Kidney capillary endothelial cell (primary cell): Measurements from ENCODE around the gene CPNE5.
A peak's percentile ranks its signal among the peaks of the same experiment; 100 is the strongest.

Experiments
- DNase-seq: peaks from one replicate; pipeline ENCODE4 v3.0.0-alpha.2; 2018; ENCODE audit warnings: low spot score

Gene CPNE5

GRCh38 chr6:36857325-36857724 lies 18.1 kb upstream of the CPNE5 start:
- DNase-seq, result no peak

- DNase-seq, result no peak
Observed at GRCh38 chr6:36856277-36856676, 17.0 kb upstream of the CPNE5 start.

- DNase-seq, result no peak
Observed at GRCh38 chr6:36855750-36856149, 16.5 kb upstream of the CPNE5 start.

DNA sequence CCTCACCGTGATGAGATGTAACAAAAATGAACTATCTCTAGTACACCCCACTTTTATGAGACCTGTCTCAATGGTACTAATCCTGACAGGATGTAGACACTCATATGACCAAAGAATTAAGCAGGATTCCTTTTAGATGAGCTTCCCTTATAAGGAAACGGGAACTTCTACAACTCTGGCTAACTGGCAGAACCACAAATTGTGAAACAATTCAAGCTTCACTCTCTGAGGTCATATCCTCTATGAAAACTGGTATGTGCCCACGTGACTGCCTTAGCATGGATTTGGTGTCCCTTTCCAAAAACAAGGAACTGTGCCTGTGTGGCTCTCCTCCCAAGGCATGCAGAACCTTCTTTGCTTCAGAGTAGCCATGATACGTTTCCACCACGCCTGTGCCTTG lies 14.1 kb upstream of the CPNE5 start:
- DNase-seq, result peak; percentile 84

GRCh38 chr6:36852481-36853147 lies 13.4 kb upstream of the CPNE5 start:
- peak; percentile 84 for DNase-seq

GRCh38 chr6:36851626-36852025 lies 12.4 kb upstream of the CPNE5 start:
- DNase-seq, result no peak

- DNase-seq, result peak; percentile 75
Observed at GRCh38 chr6:36851149-36851614, 11.9 kb upstream of the CPNE5 start.

DNA sequence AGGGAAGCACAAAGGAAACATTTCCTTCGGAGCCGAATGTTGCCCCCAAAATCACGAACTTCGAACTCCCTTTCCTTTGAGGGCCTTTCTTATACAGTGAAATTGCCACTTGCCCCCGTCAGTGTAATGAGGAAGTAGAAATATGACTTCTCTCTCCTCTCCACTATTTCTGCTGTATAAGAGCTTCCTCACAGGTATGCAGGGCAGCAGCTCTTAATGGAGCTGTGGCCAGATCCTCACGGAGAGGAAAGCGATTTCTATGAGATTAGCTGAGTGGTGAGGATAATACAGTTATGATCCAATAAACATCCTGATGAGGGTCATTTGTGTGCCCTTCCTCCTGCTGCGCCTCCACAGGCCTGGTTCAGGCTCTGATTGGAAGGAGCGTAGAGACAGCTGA lies 10.8 kb upstream of the CPNE5 start:
- DNase-seq, result no peak

DNA sequence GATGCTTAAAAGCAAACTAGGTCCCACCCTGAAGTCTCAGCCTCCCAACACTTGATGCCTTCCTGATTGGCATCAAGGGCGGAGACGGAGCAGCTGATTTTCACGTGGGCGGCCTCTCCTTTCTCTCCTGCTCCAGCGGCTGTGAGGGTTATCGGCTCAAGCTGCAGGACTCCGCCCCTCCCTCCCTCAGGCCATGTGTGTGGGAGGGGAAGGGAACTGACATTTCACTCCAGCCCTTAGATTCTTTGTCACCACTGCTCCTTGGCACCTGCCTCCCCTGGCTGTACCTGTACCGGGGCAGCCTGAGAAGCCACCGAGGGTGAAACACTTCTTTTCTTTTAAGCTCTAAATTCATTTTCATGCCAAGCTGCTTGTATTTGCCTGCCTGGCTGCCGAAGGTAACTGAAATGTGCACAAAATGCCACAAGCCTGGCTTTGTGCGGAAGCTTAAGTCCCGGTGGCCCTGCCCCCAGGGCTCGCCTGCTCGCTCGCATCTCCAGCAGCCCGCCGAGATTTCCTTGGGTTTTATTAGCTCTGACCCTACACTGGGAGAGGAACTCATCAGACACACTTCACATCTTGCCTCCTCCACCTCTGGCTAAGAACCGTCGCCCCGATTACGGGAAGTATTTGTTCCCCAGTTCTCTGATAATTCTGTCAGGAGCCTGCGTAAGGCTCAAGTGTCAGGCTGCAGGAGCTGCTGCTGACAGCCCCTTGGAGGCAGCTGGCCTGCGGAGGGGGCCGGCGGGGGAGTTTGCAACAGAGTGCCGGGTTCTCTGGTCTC lies 9.6 kb upstream of the CPNE5 start:
- no peak for DNase-seq

- DNase-seq, result no peak
Observed at GRCh38 chr6:36847991-36848390, 8.7 kb upstream of the CPNE5 start.

- no peak for DNase-seq
Observed at GRCh38 chr6:36847152-36847551, 7.9 kb upstream of the CPNE5 start.

DNA sequence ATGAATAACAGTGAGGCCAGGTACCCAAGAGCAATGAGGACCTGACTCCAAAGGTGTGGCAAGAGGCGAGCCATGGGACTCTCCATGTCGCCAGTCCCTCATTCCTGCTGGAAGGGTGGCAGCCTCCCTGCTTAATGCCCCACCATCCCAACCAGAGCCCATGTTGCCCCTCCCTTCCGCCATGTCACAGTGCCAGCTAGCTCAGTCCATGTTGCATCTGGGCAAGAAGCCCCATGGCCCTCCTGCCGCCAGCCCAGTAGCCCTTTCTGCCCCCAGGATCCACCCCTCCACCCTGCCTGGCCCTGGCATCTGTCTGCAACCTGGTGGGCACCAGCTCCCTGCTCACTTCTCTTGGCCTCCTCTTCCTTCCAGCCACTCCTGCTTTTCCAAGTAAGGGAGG lies 6.0 kb upstream of the CPNE5 start:
- DNase-seq, result no peak

GRCh38 chr6:36844232-36845170 lies 5.3 kb upstream of the CPNE5 start:
- DNase-seq, result no peak

DNA sequence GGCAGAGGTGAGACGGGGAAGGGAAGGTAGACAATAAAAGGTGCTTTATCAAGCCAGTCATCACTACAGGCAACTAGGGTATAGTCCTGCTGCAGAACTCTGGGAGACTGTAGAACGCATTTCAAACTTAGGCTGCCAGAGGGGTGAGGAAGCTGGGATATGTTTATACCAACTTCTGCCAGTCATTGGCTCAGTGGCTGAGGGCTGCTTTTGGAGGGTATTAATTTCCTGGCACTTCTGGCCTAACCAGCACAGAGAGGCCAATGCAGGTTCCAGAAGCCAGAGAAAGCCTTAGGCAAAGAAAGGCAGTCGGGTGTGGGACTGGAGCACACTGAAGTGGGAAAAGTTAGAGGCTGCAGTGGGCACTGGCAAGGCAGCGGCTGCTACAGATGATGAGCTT lies 3.9 kb upstream of the CPNE5 start:
- DNase-seq, result no peak

- DNase-seq, result no peak
Observed at GRCh38 chr6:36841756-36842155, 2.5 kb upstream of the CPNE5 start.

- no peak for DNase-seq
Observed at GRCh38 chr6:36840432-36841403, 1.5 kb upstream of the CPNE5 start.

DNA sequence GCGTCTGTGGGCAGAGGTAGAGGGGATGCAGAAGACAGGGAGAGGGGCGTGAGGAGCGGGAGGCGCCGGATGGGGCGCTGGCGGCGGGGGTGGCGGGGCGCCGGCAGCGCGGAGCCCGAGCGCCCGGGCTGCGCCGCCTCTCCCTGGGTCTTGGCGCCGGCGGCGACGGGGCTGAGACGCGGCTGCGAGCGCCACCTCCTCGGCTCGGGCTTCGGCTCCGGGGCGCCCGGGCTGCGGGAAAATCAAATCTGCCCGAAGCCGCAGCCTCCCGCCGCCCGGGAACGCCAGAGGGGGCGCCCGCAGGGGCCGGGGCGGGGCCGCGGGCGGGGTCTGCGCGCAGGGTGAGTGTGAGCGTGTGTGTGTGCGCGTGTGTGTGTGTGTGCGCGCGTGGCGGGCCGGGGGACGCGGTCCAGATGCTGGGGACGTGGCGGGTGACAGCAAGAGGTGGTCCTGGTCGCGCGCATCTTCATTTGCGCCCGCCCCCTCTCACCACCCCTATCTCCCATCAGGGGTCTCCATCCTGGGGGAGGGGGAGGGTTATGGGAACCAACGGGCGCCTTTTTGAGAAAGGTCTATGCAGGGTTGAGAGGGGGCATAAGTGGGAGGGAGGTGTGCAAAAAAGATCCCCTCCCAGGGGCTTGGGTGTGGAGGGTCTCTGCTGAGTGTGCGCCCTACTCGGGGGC lies 646 bp upstream of the CPNE5 start:
- DNase-seq, result peak; percentile 61

DNA sequence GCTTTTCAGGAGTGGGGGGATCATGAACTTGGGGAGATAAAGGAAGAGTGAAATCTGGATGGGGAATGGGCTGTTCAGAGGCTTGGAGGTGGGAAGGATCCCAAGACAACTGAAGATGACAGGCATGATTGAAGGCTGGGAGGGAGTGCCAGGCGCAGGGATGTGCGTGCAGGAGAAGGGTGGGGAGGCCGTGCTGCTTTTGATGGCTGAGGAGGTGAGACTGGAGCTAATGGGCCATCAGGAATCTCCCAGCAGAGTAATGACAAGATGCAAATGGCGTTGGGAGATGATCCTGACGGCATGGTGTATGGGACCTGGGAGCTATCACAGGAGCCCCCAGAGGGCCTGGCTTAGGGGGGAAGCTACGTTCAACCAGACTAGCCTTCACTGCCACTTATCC lies 1.6 kb downstream of the CPNE5 start:
- DNase-seq, result no peak

DNA sequence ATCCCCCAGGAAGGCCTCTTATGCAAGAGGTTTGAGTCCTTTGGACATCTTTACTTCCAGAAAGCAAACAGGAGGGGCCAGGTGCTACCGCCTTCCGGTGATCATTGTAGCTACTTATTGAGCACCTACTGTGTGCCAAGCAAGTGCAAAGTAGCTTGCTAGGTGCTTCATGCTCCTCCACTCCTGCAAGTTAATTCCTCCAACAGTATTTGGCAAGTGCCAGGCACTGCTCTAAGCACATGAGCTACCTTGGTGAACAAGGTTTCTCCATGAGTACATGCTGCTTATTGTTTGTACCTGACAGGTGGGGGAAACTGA lies 2.3 kb downstream of the CPNE5 start:
- DNase-seq, result no peak

DNA sequence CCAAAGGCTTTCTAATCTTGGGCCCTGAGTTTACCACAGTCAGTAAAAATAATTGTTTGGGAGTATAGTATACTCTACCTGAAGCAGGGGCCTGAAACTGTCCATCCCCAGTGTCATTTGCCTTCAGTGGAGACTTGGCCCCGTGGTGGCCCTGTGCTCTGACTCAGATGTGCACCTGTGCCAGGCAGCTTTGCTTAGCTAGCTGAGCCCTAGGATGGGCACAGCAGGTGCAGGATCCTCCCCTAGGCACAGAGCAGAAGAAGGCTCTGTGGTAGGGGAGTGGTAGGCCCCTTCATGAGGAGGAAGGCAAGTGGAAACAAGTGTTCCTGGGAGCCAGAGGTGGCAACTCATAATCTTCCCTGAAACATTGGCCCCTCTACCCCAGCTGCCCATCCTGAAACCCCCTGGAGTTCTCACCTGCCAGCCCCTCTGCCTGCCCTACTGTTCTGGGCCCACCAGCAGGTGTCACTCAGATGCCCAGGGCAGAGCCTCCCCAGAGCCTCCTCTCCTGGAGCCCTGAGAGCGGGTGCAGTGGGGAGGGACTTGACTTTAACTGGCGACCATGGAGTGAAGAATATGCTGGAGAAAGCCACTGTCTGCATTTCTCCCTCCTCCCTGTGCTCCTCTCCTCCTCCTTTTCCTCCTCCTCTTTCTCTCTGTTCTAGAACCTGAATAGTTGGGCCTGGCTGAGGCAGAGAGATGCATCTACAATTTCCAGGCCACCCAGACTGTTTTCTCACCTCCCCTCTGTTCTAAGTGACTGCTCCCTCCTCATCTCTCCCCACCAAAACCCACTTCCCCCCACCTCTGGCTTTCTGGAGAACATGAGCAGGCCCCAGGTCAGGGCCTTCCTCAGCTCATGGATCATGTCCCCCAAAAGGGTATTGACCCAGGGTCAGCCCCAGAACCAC lies 2.9 kb downstream of the CPNE5 start:
- no peak for DNase-seq
